ENCODE data around the gene CTNNA3. TPM values are rescaled to one million over a fixed set of nuclear protein-coding genes. Genes with fewer than 3 reads are reported as not detected.

CTNNA3 gene
- total and polyA plus RNA-seq, 4 donors: 0.16 to 2.4 (median 1.4) TPM

GRCh38 chr10:66941491-66941890, 754.5 kb downstream of the CTNNA3 start:
- WGBS: 81% methylated on average over 5 of the region's 5 CpGs
- TF ChIP-seq, protein P1, sequence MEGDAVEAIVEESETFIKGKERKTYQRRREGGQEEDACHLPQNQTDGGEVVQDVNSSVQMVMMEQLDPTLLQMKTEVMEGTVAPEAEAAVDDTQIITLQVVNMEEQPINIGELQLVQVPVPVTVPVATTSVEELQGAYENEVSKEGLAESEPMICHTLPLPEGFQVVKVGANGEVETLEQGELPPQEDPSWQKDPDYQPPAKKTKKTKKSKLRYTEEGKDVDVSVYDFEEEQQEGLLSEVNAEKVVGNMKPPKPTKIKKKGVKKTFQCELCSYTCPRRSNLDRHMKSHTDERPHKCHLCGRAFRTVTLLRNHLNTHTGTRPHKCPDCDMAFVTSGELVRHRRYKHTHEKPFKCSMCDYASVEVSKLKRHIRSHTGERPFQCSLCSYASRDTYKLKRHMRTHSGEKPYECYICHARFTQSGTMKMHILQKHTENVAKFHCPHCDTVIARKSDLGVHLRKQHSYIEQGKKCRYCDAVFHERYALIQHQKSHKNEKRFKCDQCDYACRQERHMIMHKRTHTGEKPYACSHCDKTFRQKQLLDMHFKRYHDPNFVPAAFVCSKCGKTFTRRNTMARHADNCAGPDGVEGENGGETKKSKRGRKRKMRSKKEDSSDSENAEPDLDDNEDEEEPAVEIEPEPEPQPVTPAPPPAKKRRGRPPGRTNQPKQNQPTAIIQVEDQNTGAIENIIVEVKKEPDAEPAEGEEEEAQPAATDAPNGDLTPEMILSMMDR (IDR thresholded peaks at IDR 0.05; ENCODE audit: low read depth, low read length, missing input control): no peak
- TF ChIP-seq JUND (IDR thresholded peaks at IDR 0.05): no peak
- no peak for TF ChIP-seq ATF3 (IDR thresholded peaks at IDR 0.05)
- TF ChIP-seq HNF4A (conservative IDR thresholded peaks at IDR 0.05): no peak
- Histone ChIP-seq H3K27me3 (ENCODE audit: control insufficient read depth in 4 of 4, insufficient read depth in 4 of 4, low read length in 3 of 4) (no peaks in the 10 kb centered on the region), H3K4me3 (ENCODE audit: low read depth in 1 of 3, low read length in 3 of 3) (no peak overlapping the region), H3K27ac (ENCODE audit: low read depth in 1 of 2, low read length in 2 of 2) (no peak overlapping the region), H3K9ac (ENCODE audit: low read depth in 1 of 2, low read length in 2 of 2) (no peak overlapping the region), H3K9me3 (ENCODE audit: control insufficient read depth in 4 of 4, low read length in 3 of 4) (no peaks in the 10 kb centered on the region), H3K36me3 (ENCODE audit: control insufficient read depth in 4 of 4, insufficient read depth in 3 of 4, low read depth in 1 of 4, low read length in 3 of 4) (no peaks in the 10 kb centered on the region), H3K4me1 (ENCODE audit: control insufficient read depth in 4 of 4, insufficient read depth in 4 of 4, low read length in 3 of 4) (no peaks in the 10 kb centered on the region)
- DNase-seq (ENCODE audit: low spot score): no peak

- no peaks in the 10 kb centered on the region for H3K27me3 ChIP-seq (ENCODE audit: control insufficient read depth in 4 of 4, insufficient read depth in 4 of 4, low read length in 3 of 4)
Observed at GRCh38 chr10:66940965-66941364, 755.0 kb downstream of the CTNNA3 start.

DNA sequence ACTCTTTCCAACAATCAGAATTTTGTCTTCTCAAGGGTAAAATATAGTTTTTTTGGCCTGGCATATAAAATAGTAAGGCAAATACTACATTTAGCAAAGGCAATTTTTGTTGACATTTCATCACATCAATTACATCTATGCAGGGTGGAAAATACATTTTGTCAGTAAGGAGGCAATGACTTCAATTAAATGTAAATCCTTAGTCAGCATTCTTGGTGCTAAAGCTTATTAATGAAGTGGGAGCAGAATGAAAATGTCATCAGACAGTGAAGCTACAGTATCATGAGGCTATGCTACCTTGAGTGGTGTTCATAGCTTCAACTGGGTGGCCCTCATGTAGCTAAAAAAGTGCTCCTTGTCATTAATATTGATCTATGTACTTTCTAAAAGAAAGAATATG, 761.3 kb downstream of the CTNNA3 start:
- H3K9me3 ChIP-seq (ENCODE audit: control insufficient read depth in 4 of 4, low read length in 3 of 4): no peaks in the 10 kb centered on the region
- no peak for TF ChIP-seq GABPA (IDR thresholded peaks at IDR 0.05 in 1 of 2, conservative IDR thresholded peaks at IDR 0.05 in 1 of 2)
- no peak for TF ChIP-seq NR2F2 (IDR thresholded peaks at IDR 0.05)
- no peak for TF ChIP-seq MAX (IDR thresholded peaks at IDR 0.05)
- TF ChIP-seq REST (IDR thresholded peaks at IDR 0.05): no peak

More at GRCh38 chr10:66940965-66941364, 755.0 kb downstream of the CTNNA3 start:
- TF ChIP-seq HNF4G (IDR thresholded peaks at IDR 0.05) (no peak), ATF3 (IDR thresholded peaks at IDR 0.05) (no peak)
- H3K27ac ChIP-seq (ENCODE audit: low read depth in 1 of 2, low read length in 2 of 2): no peak overlapping the region
- H3K36me3 ChIP-seq (ENCODE audit: control insufficient read depth in 4 of 4, insufficient read depth in 3 of 4, low read depth in 1 of 4, low read length in 3 of 4): no peaks in the 10 kb centered on the region
- no peaks in the 10 kb centered on the region for H3K9me3 ChIP-seq (ENCODE audit: control insufficient read depth in 4 of 4, low read length in 3 of 4)
- WGBS: 74% methylated on average over 3 of the region's 3 CpGs
- H3K4me1 ChIP-seq (ENCODE audit: control insufficient read depth in 4 of 4, insufficient read depth in 4 of 4, low read length in 3 of 4): no peaks in the 10 kb centered on the region
- no peak overlapping the region for H3K4me3 ChIP-seq (ENCODE audit: low read depth in 1 of 3, low read length in 3 of 3)
- no peak for DNase-seq (ENCODE audit: low spot score)
- no peak overlapping the region for H3K9ac ChIP-seq (ENCODE audit: low read depth in 1 of 2, low read length in 2 of 2)

More for the DNA sequence above, 761.3 kb downstream of the CTNNA3 start:
- no peaks in the 10 kb centered on the region for H3K4me1 ChIP-seq (ENCODE audit: control insufficient read depth in 4 of 4, insufficient read depth in 4 of 4, low read length in 3 of 4)
- DNase-seq (ENCODE audit: low spot score): no peak
- peaks cover 0 to 4% (median 0%) of the 10 kb centered on the region in 4 donors for H3K27me3 ChIP-seq (ENCODE audit: control insufficient read depth in 4 of 4, insufficient read depth in 4 of 4, low read length in 3 of 4)
- no peak overlapping the region for H3K27ac ChIP-seq (ENCODE audit: low read depth in 1 of 2, low read length in 2 of 2)
- no peak overlapping the region for H3K4me3 ChIP-seq (ENCODE audit: low read depth in 1 of 3, low read length in 3 of 3)
- no peaks in the 10 kb centered on the region for H3K36me3 ChIP-seq (ENCODE audit: control insufficient read depth in 4 of 4, insufficient read depth in 3 of 4, low read depth in 1 of 4, low read length in 3 of 4)
- no peak overlapping the region for H3K9ac ChIP-seq (ENCODE audit: low read depth in 1 of 2, low read length in 2 of 2)
